Tibial nerve (tissue), 3 donors: ENCODE results near the gene CCDC18.

Experiments used
- POLR2A ChIP-seq, 2 donors: fragments of 450-650 bp; IDR thresholded peaks; one replicate each; pipeline ENCODE4 v1.6.1; 2017; ENCODE audit warnings: antibody characterized with exemption in 2 of 2, mild to moderate bottlenecking in 2 of 2, moderate library complexity in 2 of 2
- TF ChIP-seq, protein P1 (sequence below), 5 experiments: fragments of 200-600 bp in 3 of 5; fragments of 450-650 bp in 2 of 5; sonication (generic) in 3 of 5; IDR thresholded peaks; one replicate each; pipeline ENCODE4 v1.5.1; 2016 to 2019; ENCODE audit warnings: antibody characterized with exemption in 5 of 5, mild to moderate bottlenecking in 3 of 5, moderate library complexity in 2 of 5

DNA sequence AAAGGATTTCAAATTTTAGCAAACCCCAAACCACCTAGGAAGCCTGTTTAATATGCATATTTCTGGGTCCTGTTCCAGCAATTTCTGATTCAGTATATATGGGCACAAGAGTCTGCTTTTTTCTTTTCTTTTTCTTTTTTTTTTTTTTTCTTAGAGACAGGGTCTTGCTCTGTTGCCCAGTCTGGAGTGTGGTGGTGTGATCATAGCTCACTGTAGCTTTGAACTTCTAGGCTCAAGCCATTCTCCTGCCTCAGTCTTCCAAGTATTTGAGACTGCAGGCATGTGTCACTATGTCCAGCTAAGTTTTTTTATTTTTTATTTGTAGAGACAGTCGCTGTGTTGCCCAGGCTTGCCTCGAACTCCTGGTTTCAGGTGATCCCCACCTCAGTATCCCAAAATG lies 34.8 kb downstream of the CCDC18 start:
- TF ChIP-seq, protein P1, sequence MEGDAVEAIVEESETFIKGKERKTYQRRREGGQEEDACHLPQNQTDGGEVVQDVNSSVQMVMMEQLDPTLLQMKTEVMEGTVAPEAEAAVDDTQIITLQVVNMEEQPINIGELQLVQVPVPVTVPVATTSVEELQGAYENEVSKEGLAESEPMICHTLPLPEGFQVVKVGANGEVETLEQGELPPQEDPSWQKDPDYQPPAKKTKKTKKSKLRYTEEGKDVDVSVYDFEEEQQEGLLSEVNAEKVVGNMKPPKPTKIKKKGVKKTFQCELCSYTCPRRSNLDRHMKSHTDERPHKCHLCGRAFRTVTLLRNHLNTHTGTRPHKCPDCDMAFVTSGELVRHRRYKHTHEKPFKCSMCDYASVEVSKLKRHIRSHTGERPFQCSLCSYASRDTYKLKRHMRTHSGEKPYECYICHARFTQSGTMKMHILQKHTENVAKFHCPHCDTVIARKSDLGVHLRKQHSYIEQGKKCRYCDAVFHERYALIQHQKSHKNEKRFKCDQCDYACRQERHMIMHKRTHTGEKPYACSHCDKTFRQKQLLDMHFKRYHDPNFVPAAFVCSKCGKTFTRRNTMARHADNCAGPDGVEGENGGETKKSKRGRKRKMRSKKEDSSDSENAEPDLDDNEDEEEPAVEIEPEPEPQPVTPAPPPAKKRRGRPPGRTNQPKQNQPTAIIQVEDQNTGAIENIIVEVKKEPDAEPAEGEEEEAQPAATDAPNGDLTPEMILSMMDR (IDR thresholded peaks at IDR 0.05) = no peak
- TF ChIP-seq POLR2A (IDR thresholded peaks at IDR 0.05) = no peak
